Renal pelvis (tissue), 4 donors: ENCODE results near the gene LMOD3. TPM values are rescaled to one million over a fixed set of nuclear protein-coding genes. Genes with fewer than 3 reads are reported as not detected.

Experiments used
- DNase-seq: peaks from one replicate; pipeline ENCODE4 v3.0.0-alpha.2; 2013
- polyA plus RNA-seq, 3 donors: library from polyadenylated mRNA; unstranded; fragments of 120-200 nt; gene quantifications; one replicate each; pipeline ENCODE4 v1.2.1, GENCODE V29; 2013; ENCODE audit not compliant: insufficient read length in 3 of 3

Gene LMOD3
- polyA plus RNA-seq, 3 donors = 0.05 to 0.10 (median 0.07) TPM

DNA sequence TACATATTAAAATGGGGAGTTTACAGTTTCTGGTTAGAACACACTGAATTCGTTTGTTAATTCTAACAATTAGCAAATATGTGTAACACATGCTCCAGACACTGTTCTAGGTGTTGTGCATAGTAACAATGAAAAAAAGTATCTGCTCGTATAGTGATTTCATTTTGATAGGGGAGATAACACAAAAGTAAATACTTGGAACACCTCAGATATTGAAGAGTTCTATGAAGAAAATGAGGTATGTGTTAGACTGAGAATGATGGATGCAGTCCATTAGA lies 63.5 kb downstream of the LMOD3 start:
- DNase-seq = no peak

- DNase-seq = no peak
Measured at GRCh38 chr3:69058180-69058946, 64.0 kb downstream of the LMOD3 start.

Other genes starting within 250 kb of the LMOD3 start
- 1 to 10 TPM in 1 of 3 donors, under 1 TPM in 2; 0.80 to 1.2 (median 0.94) TPM for gene TAFA4, start 190.0 kb downstream of the LMOD3 start, polyA plus RNA-seq
- 10 to 100 TPM in 2 of 3 donors, 1 to 10 TPM in 1; 8.4 to 13.1 (median 12.6) TPM for gene EOGT, start 108.9 kb downstream of the LMOD3 start, polyA plus RNA-seq
- 10 to 100 TPM; 34.5 to 50.7 (median 43.4) TPM for gene TMF1, start 70.3 kb downstream of the LMOD3 start, polyA plus RNA-seq
- gene UBA3, start 42.2 kb downstream of the LMOD3 start, polyA plus RNA-seq = 10 to 100 TPM; 61.9 to 79.9 (median 74.4) TPM
- 100 to 1,000 TPM in 1 of 3 donors, 10 to 100 TPM in 2; 95.5 to 110 (median 97.3) TPM for gene ARL6IP5, start 37.7 kb downstream of the LMOD3 start, polyA plus RNA-seq